Measurements from ENCODE around the gene TYW1B.
"Not testable (repeated sequence)": the region's sequence is repeated elsewhere in the genome, so short reads cannot be mapped to it uniquely, and the experiment has no call there.

- TF ChIP-seq CTCF, EZH2, EZH2phosphoT487 (IDR thresholded peaks at IDR 0.05): not testable (repeated sequence)
Observed at GRCh38 chr7:72697066-72697465, 130.9 kb downstream of the TYW1B start.
